LNCaP clone FGC (cell line): ENCODE data around the gene MAGI2.

Source experiments
- DNase-seq: peaks from one replicate; pipeline ENCODE4 v3.0.0-alpha.2; 2011; ENCODE audit warnings: low read depth
- H3K4me3 ChIP-seq: 2 replicates; pipeline ENCODE4 v1.5.1; 2011; ENCODE audit warnings: mild to moderate bottlenecking, low read depth, low read length, control low read depth
- TF ChIP-seq, protein P1 (sequence below): IDR thresholded peaks from 2 replicates; pipeline ENCODE4 v1.5.1; 2012; ENCODE audit warnings: mild to moderate bottlenecking; ENCODE audit not compliant: control insufficient read depth, insufficient read depth; ENCODE audit errors: extremely low read depth

MAGI2 gene

DNA sequence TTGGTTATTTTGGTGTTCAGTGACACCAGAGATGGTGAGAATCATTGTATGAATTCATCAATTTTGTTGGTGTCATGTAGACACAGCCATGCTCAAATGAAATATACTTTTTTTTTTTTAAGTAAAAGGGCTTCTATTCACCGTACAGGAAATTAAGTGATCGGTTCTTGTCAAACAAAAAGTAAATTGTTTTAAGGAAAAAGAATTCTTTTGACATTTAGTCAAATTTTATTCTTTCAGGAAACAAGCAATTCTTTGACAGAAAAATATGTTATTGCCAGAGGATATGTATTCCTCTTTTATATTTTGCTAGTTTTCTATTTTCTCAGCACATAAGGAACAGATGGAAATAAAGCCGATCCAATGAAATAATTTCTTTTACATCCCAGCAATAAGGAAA, 551.9 kb downstream of the MAGI2 start:
- no peak for DNase-seq
- TF ChIP-seq, protein P1, sequence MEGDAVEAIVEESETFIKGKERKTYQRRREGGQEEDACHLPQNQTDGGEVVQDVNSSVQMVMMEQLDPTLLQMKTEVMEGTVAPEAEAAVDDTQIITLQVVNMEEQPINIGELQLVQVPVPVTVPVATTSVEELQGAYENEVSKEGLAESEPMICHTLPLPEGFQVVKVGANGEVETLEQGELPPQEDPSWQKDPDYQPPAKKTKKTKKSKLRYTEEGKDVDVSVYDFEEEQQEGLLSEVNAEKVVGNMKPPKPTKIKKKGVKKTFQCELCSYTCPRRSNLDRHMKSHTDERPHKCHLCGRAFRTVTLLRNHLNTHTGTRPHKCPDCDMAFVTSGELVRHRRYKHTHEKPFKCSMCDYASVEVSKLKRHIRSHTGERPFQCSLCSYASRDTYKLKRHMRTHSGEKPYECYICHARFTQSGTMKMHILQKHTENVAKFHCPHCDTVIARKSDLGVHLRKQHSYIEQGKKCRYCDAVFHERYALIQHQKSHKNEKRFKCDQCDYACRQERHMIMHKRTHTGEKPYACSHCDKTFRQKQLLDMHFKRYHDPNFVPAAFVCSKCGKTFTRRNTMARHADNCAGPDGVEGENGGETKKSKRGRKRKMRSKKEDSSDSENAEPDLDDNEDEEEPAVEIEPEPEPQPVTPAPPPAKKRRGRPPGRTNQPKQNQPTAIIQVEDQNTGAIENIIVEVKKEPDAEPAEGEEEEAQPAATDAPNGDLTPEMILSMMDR = no peak
- no peak overlapping the region for H3K4me3 ChIP-seq

DNA sequence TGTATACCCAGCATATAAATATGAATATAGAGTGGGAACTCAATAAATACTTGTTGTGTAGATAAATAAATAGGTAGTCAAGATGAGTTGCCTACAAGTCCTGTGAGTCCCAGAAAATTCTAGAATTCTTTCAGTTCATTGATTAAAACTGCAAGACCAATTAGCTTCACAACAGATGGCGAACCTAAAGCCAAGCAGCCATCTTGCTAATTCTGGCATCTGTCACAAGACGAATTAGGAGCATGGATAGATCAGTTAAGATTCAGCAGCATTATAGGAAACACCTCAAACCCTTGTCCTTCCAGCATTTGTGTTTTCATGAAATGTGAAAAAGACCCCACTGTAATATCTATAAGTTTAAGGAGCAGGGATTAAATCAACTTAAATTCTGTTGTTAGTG, 552.7 kb downstream of the MAGI2 start:
- TF ChIP-seq, protein P1 = no peak
- DNase-seq = no peak
- no peak overlapping the region for H3K4me3 ChIP-seq

DNA sequence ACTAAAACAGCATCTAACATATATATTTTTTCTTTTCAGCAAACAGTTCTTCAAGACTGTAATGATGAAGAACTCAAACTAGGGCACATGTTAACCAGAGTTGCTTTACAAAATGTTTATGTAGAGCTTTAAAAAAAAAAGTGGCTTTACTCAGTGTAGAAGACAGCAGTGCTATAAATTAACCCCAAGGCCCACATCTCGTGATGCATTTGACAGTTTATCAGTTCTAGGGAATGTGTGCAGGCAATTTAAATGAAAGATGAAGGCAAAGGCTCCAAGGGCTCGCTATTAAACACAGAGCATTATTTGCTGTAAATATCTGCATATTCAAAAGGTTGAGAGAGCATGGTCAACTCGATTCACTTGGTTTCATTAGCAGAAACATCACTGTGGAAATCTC, 558.1 kb downstream of the MAGI2 start:
- TF ChIP-seq, protein P1 = no peak
- DNase-seq = no peak
- H3K4me3 ChIP-seq = no peak overlapping the region

DNA sequence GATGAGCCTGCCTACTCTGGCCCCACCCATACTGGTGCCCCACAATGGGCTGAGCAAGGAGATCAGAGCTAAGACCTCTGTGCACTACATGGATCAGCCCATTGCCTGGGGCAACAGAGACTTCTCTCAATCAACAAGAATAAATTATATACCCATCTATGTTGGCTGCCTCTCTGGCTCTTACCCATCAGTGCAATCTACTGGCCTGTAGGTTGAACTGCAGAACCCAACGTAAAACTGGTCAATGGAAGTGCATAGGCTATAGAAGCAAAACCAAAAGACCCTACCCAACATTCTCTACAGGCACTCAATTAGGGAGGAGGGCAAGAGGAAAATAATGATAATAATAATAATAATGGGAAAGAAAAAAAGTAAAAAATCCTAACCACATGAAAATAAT, 574.3 kb downstream of the MAGI2 start:
- H3K4me3 ChIP-seq = no peak overlapping the region
- TF ChIP-seq, protein P1 = no peak
- no peak for DNase-seq

DNA sequence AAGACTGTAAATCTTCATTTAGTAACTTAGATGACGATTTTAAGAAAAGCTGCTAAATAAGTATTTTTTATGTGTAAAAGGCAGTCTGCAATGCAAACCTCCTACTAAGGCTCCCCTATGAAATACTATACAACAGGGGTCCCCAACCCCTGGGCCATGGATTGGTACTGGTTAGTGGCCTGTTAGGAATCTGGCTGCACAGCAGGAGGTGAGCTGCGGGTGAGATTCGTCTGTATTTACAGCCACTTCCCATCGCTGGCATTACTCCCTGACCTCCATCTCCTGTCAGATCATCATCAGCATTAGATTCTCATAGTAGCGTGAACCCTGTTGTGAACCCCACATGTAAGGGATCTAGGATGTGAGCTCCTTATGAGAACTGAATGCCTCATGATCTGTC, 580.4 kb downstream of the MAGI2 start:
- DNase-seq = no peak
- TF ChIP-seq, protein P1 = no peak
- H3K4me3 ChIP-seq = no peak overlapping the region

DNA sequence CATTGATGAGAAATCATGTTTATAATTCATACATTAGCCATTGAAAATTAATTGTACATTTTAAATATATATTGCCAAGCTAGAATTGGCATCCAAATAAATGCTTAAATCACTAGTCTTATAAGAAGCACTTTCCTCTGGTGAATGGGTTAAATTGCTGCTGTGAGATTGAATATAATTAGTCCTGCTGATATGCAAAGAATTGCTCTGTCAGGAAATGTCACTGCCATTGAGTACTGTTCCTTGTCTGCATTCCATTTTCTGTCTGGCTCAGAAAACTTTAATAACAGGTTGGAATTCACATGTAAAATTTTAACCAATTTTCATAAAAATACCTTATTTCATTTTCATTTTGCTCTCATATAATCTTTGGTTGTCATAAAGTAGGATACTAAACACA, 589.1 kb downstream of the MAGI2 start:
- H3K4me3 ChIP-seq = no peak overlapping the region
- TF ChIP-seq, protein P1 = no peak
- DNase-seq = no peak

DNA sequence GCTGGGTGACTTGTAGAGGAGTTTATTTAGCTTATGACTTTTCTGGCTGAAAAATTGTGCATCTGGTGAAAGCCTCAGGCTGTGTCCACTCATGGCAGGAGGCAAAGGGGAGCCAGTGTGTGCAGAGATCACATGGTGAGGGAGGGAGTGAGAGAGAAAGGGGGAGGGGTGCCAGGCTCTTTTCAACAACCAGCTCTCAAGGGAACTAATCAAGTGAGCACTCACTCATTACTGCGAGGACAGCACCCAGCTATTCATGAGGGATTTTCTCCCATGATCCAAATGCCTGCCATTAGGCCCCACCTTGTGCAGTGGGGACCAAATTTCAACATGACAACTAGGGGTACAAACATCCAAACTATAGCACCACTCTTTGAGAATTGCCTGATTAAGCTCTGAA, 590.2 kb downstream of the MAGI2 start:
- H3K4me3 ChIP-seq = no peak overlapping the region
- no peak for DNase-seq
- TF ChIP-seq, protein P1 = no peak
